Muscle of leg (tissue), 11 donors: ENCODE data around the gene SPARC. TPM values are rescaled to one million over a fixed set of nuclear protein-coding genes. Genes with fewer than 3 reads are reported as not detected.

Experiments used
- DNase-seq: peaks from one replicate; pipeline ENCODE4 v3.0.0; 2013
- H3K27ac ChIP-seq: one replicate; pipeline ENCODE4 v1.5.1; 2013; ENCODE audit warnings: mild to moderate bottlenecking, low read length, control low read depth
- H3K27me3 ChIP-seq: one replicate; pipeline ENCODE4 v1.6.1; 2013; ENCODE audit warnings: low read length; ENCODE audit not compliant: control insufficient read depth, insufficient read depth
- H3K36me3 ChIP-seq: one replicate; pipeline ENCODE4 v1.6.1; 2013; ENCODE audit warnings: low read length; ENCODE audit not compliant: control insufficient read depth, insufficient read depth
- H3K4me1 ChIP-seq: one replicate; pipeline ENCODE4 v1.6.1; 2013; ENCODE audit warnings: low read length; ENCODE audit not compliant: control insufficient read depth, insufficient read depth
- H3K4me3 ChIP-seq: one replicate; pipeline ENCODE4 v1.5.1; 2013; ENCODE audit warnings: low read length, control low read depth
- H3K9me3 ChIP-seq: replicated peaks from 2 replicates; pipeline ENCODE4 v1.6.1; 2013; ENCODE audit warnings: low read depth, low read length; ENCODE audit not compliant: control insufficient read depth
- WGBS: methylation state at CpG from one replicate; pipeline ENCODE4 v1.1.5; 2013; ENCODE audit warnings: missing lambda C conversion rate; ENCODE audit not compliant: insufficient coverage; 5-methylcytosine and 5-hydroxymethylcytosine counted together
- polyA plus RNA-seq, 8 donors: library from polyadenylated mRNA; unstranded; fragments of 120-200 nt; gene quantifications; one replicate each; pipeline versions ENCODE4 v1.2.1 to v1.2.3, GENCODE V29; 2013; ENCODE audit warnings: inconsistent platforms in 1 of 8, low replicate concordance in 1 of 8; ENCODE audit not compliant: insufficient read length in 8 of 8, insufficient read depth in 1 of 8
- total RNA-seq: library from RNA; stranded (reverse); fragments of 120-200 nt; gene quantifications from one replicate; pipeline ENCODE4 v1.2.4, GENCODE V29; 2013

The SPARC gene
- total and polyA plus RNA-seq, 9 donors, result 3,005 to 8,405 (median 4,650) TPM

- Histone ChIP-seq H3K27ac (peak overlapping the region; percentile 89), H3K36me3 (peaks cover 82% of the 10 kb centered on the region), H3K9me3 (no peaks in the 10 kb centered on the region), H3K4me1 (peaks cover 75% of the 10 kb centered on the region), H3K27me3 (no peaks in the 10 kb centered on the region), H3K4me3 (no peak overlapping the region)
- DNase-seq, result peak; percentile 39
- 13% methylated on average over 2 of the region's 3 CpGs for WGBS
Measured at GRCh38 chr5:151675611-151676313, 11.0 kb downstream of the SPARC start.

GRCh38 chr5:151674626-151675610 is 11.8 kb downstream of the SPARC start:
- H3K4me1 ChIP-seq, result peaks cover 72% of the 10 kb centered on the region
- DNase-seq, result no peak

GRCh38 chr5:151673421-151673820 is 13.3 kb downstream of the SPARC start:
- H3K9me3 ChIP-seq, result no peaks in the 10 kb centered on the region
- H3K36me3 ChIP-seq, result peaks cover 90% of the 10 kb centered on the region
- 84% methylated on average over 3 of the region's 4 CpGs for WGBS
- H3K4me1 ChIP-seq, result peaks cover 65% of the 10 kb centered on the region
- H3K4me3 ChIP-seq, result no peak overlapping the region
- no peak for DNase-seq
- no peaks in the 10 kb centered on the region for H3K27me3 ChIP-seq
- H3K27ac ChIP-seq, result peak overlapping the region; percentile 59

More at GRCh38 chr5:151674626-151675610, 11.8 kb downstream of the SPARC start:
- no peaks in the 10 kb centered on the region for H3K27me3 ChIP-seq
- 77% methylated on average over 3 of the region's 4 CpGs for WGBS
- peaks cover 84% of the 10 kb centered on the region for H3K36me3 ChIP-seq
- H3K4me3 ChIP-seq, result no peak overlapping the region
- H3K27ac ChIP-seq, result peak overlapping the region; percentile 89
- H3K9me3 ChIP-seq, result no peaks in the 10 kb centered on the region

- Histone ChIP-seq H3K9me3 (no peaks in the 10 kb centered on the region), H3K27me3 (no peaks in the 10 kb centered on the region), H3K4me1 (peaks cover 65% of the 10 kb centered on the region), H3K4me3 (no peak overlapping the region), H3K27ac (peak overlapping the region; percentile 59), H3K36me3 (peaks cover 94% of the 10 kb centered on the region)
- peak; percentile 21 for DNase-seq
- 63% methylated on average over 1 of the region's 8 CpGs for WGBS
Measured at GRCh38 chr5:151672516-151672915, 14.2 kb downstream of the SPARC start.

- 71% methylated on average over 4 of the region's 4 CpGs for WGBS
- no peak overlapping the region for H3K4me3 ChIP-seq
- H3K36me3 ChIP-seq, result peaks cover 94% of the 10 kb centered on the region
- H3K27me3 ChIP-seq, result no peaks in the 10 kb centered on the region
- peak overlapping the region; percentile 59 for H3K27ac ChIP-seq
- DNase-seq, result peak; percentile 35
- peaks cover 62% of the 10 kb centered on the region for H3K4me1 ChIP-seq
- no peaks in the 10 kb centered on the region for H3K9me3 ChIP-seq
Measured at GRCh38 chr5:151671950-151672349, 14.8 kb downstream of the SPARC start.

GRCh38 chr5:151670953-151671636 is 15.6 kb downstream of the SPARC start:
- WGBS, result no CpG with 5 or more reads among the region's 6 CpGs
- Histone ChIP-seq H3K27ac (peak overlapping the region; percentile 59), H3K36me3 (peaks cover 97% of the 10 kb centered on the region), H3K27me3 (no peaks in the 10 kb centered on the region), H3K4me1 (peaks cover 62% of the 10 kb centered on the region), H3K9me3 (no peaks in the 10 kb centered on the region), H3K4me3 (no peak overlapping the region)
- no peak for DNase-seq

- Histone ChIP-seq H3K9me3 (no peaks in the 10 kb centered on the region), H3K4me1 (peaks cover 63% of the 10 kb centered on the region), H3K27ac (peak overlapping the region; percentile 29), H3K36me3 (peaks cover 97% of the 10 kb centered on the region), H3K27me3 (no peaks in the 10 kb centered on the region), H3K4me3 (no peak overlapping the region)
- WGBS, result 19% methylated on average over 2 of the region's 4 CpGs
- no peak for DNase-seq
Measured at GRCh38 chr5:151670083-151670686, 16.5 kb downstream of the SPARC start.

- WGBS, result 57% methylated on average over 7 of the region's 7 CpGs
- DNase-seq, result no peak
- no peaks in the 10 kb centered on the region for H3K27me3 ChIP-seq
- peaks cover 62% of the 10 kb centered on the region for H3K4me1 ChIP-seq
- H3K36me3 ChIP-seq, result peaks cover 96% of the 10 kb centered on the region
- H3K4me3 ChIP-seq, result no peak overlapping the region
- H3K9me3 ChIP-seq, result no peaks in the 10 kb centered on the region
- H3K27ac ChIP-seq, result no peak overlapping the region
Measured at GRCh38 chr5:151667083-151667482, 19.6 kb downstream of the SPARC start.

- WGBS, result 14% methylated on average over 2 of the region's 2 CpGs
- Histone ChIP-seq H3K36me3 (peaks cover 91% of the 10 kb centered on the region), H3K4me1 (peaks cover 55% of the 10 kb centered on the region), H3K4me3 (no peak overlapping the region), H3K27ac (peak overlapping the region; percentile 80), H3K27me3 (no peaks in the 10 kb centered on the region), H3K9me3 (no peaks in the 10 kb centered on the region)
- peak; percentile 60 for DNase-seq
Measured at GRCh38 chr5:151665613-151666012, 21.1 kb downstream of the SPARC start.
